ENCODE data around the gene CGNL1.

- no peak for TF ChIP-seq CTCF (conservative IDR thresholded peaks at IDR 0.05; ENCODE audit: low read length)
- no peak for TF ChIP-seq EZH2phosphoT487 (IDR thresholded peaks at IDR 0.05; ENCODE audit: borderline replicate concordance)
Observed at GRCh38 chr15:57457726-57458125, 81.4 kb downstream of the CGNL1 start.

Measured in Loucy (cell line).